ENCODE measurements around the gene MRPL42.

The MRPL42 gene

DNA sequence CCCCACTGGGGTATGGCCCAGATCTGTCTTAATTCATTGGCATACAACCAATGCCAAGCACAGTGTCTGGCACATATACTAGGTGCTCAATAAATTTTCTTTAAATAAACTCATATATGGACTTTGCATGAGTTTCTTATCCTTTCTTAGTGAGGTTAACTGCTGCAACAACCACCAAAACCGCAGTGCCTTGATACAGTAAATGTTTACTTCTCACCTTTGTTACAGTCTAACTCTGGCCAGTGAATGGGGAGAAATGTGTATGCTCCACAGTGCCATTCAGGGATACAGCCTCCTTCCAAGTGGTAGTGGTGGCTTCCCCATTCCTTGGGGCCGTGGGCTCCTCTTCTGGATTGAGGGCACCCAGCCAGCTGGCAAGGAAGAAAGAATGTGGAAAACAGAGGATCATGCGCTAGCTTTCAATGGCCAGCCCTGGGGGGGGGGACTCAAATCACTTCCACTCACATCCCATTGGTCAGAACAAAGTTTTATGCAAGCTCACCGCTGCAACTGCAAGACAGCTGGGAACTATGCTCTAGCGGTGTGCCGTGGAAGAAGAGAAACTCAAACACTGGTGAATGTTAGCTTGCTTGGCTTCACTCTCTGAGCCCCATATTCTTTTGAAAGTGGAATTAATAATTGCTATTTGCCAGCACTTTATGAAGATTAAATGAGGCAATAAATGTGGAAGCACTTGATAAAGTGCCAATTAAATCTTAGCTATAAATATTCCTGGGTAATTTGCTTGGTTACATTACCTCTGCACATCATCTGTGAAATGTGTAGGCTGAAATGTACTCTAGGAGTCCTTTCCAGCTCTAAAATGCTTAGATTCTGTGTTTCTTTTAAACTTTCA lies 54.1 kb downstream of the MRPL42 start:
- TF ChIP-seq POLR2AphosphoS5 (IDR thresholded peaks at IDR 0.05; ENCODE audit: low read depth, low read length) (no peak), TAF1 (IDR thresholded peaks at IDR 0.05; ENCODE audit: borderline replicate concordance, insufficient read depth, low read length) (no peak), REST (IDR thresholded peaks at IDR 0.05; ENCODE audit: insufficient read depth in 1 of 2, low read depth in 2 of 2, low read length in 2 of 2) (no peak)

DNA sequence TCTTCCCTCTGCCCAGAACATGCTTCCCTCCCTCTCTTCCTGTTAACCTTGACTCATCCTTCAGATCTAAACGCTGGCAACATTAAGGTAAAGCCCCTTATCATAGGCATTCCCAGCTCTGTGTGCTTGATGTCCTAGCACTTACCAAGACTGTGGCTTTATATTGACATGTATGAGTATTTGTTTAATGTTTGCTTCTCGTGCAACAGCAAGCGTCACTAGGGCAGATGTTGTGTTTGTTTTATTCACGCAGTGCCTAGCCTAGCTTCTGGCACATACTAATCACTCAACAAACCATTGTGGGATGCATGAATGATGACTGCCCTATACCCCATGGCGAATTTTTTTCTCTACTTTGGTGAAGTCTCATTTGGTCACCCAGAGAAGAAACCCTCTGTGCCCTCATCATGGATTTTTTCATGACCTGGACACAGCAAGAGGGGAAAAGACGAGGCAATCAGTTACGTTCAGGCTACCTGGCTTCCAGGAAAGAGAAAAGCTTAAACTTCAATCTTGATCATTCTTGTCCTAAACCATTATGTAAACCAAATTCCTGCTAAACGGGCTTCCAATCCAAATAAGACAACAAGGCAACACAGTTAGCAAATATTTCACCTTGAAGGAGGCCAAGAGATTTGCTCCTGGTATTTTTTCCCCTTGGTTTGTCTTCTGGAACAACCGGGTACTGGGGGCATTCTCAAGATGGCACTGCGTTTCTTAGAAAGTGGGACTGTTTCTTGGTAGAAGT lies 57.2 kb downstream of the MRPL42 start:
- no peak for TF ChIP-seq FOXP2 (optimal IDR thresholded peaks at IDR 0.05; ENCODE audit: borderline replicate concordance, extremely low read depth, extremely low read length, insufficient read depth)
- TF ChIP-seq REST (IDR thresholded peaks at IDR 0.05; ENCODE audit: insufficient read depth in 1 of 2, low read depth in 2 of 2, low read length in 2 of 2) = no peak
- no peak for TF ChIP-seq TAF1 (IDR thresholded peaks at IDR 0.05; ENCODE audit: borderline replicate concordance, insufficient read depth, low read length)
- no peak for TF ChIP-seq SIN3A (IDR thresholded peaks at IDR 0.05; ENCODE audit: borderline replicate concordance, insufficient read depth, low read length)
- no peak for TF ChIP-seq POLR2AphosphoS5 (IDR thresholded peaks at IDR 0.05; ENCODE audit: low read depth, low read length)

DNA sequence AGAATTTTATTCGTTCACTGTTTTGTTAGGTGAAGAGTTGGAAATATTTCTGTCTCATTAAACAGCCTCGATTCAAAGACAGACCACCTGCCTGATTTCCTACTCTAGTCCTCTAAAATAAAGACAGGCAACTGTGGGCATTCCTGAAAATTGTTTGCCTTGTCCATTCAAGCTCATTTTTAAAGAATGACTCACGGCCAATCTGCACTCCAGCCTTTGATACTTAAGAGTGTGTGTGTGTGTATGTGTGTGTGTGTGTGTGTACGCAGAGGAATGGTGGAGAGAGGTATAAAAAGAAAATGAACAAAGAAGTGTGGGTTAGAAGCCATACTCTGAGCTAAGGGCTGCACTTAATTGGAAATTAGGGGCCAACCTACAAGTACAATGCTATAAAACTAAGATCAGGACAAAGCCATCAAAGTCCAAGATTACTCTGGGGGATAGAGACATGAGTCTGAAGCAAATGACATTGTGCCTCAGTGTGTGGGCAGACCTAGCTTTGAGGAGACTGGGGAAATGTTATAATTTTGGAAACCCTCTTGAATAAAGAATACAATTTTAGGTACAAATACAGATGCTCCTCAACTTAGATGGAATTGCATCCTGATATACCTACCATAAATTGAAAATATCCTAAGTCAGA lies 59.6 kb downstream of the MRPL42 start:
- TF ChIP-seq TAF1 (IDR thresholded peaks at IDR 0.05; ENCODE audit: borderline replicate concordance, insufficient read depth, low read length) (no peak), SIN3A (IDR thresholded peaks at IDR 0.05; ENCODE audit: borderline replicate concordance, insufficient read depth, low read length) (no peak), POLR2AphosphoS5 (IDR thresholded peaks at IDR 0.05; ENCODE audit: low read depth, low read length) (no peak), REST (IDR thresholded peaks at IDR 0.05; ENCODE audit: insufficient read depth in 1 of 2, low read depth in 2 of 2, low read length in 2 of 2) (no peak), FOXP2 (optimal IDR thresholded peaks at IDR 0.05; ENCODE audit: borderline replicate concordance, extremely low read depth, extremely low read length, insufficient read depth) (no peak)

GRCh38 chr12:93530358-93530757 lies 63.0 kb downstream of the MRPL42 start:
- TF ChIP-seq FOXP2 (optimal IDR thresholded peaks at IDR 0.05; ENCODE audit: borderline replicate concordance, extremely low read depth, extremely low read length, insufficient read depth) (no peak), SIN3A (IDR thresholded peaks at IDR 0.05; ENCODE audit: borderline replicate concordance, insufficient read depth, low read length) (no peak), TAF1 (IDR thresholded peaks at IDR 0.05; ENCODE audit: borderline replicate concordance, insufficient read depth, low read length) (no peak), POLR2AphosphoS5 (IDR thresholded peaks at IDR 0.05; ENCODE audit: low read depth, low read length) (no peak), REST (IDR thresholded peaks at IDR 0.05; ENCODE audit: insufficient read depth in 1 of 2, low read depth in 2 of 2, low read length in 2 of 2) (no peak)

Data from PFSK-1 (cell line).